IPS DF 19.7 (cell line): ENCODE data around the gene ARF4.

ENCODE experiments used
- DNase-seq: peaks from one replicate; pipeline ENCODE4 v3.0.0-alpha.2; 2013; ENCODE audit warnings: low read depth, low spot score

Gene ARF4

DNA sequence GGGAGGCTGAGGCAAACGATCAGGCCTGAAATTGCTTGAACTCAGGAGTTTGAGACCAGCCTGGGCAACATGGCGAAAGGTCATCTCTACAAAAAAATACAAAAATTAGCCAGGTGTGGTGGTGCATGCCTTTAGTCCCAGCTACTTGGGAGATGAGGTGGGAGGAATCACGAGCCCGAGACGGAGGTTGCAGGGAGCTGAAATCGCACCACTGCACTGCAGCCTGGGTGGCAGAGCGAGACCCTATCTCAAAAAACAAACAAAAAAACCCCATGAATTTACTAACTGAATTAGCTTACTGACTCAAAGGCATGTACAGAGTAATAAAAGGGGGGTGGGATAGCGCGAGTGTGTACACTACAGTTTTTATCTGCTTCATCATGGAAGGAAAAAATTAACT is 19.3 kb downstream of the ARF4 start:
- DNase-seq = no peak

DNA sequence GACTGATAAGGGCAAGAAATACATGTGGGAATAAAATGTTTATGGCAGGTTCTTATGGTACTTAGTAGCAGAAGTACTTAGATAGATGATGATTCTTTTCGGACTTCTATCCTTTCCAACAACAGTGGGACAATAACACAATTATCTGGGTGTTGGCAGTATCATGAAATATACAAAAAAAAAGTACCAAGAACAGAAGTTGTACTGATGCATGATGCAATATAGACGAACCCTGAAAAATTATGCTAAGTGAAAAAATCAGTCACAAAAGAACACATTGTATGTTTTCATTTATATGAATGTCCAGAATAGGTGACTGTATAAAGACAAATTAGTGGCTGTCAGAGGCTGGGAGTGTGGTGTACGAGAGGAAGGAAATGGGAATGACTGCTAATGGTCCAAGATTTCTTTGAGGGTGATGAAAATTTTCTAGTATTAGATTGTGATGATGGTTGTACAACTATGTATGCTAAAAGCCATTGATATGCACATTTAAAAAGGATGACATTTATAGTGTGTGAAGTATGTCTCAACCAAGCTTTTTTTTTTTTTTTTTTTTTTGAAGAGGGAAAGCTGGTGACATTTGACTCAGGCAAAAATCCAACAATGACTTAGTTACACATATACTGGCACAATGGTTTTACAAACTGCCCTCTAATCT is 21.0 kb downstream of the ARF4 start:
- DNase-seq = no peak

DNA sequence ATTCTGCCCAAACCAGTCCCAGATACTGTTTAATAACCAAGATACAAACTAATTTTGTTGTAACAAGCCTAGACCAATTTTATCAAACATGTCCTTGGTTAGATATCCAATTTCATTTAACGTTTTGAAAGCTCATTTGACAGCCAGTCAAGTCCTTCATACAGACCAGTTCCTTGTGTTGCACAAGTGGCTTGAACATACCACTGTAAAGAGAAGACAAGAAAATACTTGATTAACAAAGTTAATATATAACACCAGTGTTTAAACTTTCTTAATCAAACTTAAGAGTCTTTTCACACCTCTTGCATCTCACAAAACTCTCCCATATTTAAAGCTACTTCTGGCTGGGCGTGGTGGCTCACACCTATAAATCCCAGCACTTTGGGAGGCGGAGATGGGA is 25.0 kb downstream of the ARF4 start:
- DNase-seq = no peak

DNA sequence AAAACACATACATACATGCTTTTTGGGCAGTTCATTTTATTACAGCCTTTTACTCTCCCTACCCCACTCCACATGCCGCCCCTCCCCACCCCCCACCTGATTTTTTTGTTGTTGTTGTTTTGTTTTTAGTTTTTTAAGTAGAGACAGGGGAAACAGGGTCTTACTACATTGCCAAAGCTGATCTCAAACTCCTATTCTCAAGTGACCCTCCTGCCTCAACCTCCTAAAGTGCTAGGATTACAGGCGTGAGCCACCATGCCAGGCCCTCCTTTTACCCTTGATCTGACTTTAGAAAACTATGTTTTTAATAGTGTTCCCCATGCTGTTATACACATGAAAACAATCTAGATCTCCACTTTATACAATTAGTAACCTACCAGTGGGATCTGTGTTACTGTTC is 26.3 kb downstream of the ARF4 start:
- DNase-seq = no peak

DNA sequence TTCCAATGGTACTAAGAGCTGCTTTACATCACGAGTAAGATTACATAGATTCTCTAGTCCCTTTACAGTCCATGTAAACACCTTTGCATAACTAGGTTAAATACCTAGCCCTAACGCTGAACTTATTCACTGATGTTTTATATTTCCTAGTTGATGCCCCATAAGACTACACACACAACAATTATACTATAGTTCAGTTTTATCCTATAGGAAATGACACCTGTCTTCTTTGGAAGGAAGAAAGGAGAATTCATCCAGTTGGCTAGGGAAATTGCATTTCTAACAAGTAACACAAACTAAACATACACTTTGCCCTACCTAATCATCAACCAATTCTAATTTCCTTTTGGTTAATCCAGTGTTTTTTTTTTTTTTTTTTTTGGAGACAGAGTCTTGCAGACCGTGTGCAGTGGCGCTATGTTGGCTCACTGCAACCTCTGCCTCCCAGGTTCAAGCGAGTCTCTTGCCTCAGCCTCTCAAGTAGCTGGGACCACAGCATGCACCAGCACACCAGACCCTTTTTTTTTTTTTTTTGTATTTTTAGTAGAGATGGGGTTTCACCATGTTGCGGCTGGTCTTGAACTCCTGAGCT is 27.2 kb downstream of the ARF4 start:
- no peak for DNase-seq

DNA sequence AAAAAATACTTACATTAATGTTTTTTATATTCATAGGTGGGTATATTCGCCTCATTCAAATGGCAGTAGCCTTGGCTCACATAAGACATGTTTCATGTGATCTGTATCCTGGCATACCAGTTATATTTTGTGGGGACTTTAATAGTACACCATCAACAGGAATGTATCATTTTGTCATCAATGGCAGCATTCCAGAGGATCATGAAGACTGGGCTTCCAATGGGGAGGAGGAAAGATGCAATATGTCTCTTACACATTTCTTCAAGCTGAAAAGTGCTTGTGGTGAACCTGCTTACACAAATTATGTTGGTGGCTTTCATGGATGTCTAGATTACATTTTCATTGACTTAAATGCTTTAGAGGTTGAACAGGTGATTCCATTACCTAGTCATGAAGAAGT is 37.6 kb downstream of the ARF4 start:
- no peak for DNase-seq

DNA sequence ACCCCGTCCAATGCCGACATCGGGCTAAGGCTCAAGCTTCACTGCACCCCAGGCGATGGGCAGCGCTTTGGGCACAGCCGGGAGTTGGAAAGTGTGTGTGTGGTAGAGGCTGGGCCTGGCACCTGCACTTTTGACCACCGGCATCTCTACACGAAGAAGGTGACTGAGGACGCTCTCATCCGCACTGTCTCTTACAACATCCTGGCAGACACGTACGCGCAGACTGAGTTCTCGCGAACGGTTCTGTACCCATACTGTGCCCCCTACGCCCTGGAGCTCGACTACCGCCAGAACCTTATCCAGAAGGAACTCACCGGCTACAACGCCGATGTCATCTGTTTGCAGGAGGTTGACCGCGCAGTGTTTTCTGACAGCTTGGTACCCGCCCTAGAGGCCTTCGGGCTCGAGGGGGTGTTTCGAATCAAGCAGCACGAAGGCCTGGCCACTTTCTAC is 40.0 kb downstream of the ARF4 start:
- no peak for DNase-seq

DNA sequence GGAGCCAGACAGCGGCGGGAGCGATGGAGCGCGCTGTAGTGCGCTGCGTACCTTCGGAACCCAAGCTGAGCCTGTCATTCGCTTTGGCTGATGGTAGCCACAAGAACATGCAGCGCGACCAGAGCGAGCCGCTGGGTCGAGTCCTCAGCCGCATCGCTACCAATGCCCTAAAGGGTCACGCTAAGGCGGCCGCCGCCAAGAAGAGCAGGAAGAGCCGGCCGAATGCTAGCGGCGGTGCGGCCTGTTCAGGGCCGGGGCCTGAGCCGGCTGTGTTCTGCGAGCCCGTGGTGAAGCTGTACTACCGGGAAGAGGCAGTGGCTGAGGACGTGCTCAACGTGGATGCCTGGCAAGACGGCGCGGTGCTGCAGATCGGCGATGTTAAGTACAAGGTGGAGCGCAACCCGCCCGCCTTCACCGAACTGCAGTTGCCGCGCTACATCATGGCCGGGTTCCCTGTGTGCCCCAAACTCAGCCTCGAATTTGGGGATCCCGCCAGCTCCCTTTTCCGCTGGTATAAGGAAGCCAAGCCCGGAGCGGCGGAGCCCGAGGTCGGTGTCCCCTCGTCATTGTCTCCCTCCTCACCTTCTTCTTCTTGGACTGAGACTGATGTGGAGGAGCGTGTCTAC is 40.6 kb downstream of the ARF4 start:
- no peak for DNase-seq

DNA sequence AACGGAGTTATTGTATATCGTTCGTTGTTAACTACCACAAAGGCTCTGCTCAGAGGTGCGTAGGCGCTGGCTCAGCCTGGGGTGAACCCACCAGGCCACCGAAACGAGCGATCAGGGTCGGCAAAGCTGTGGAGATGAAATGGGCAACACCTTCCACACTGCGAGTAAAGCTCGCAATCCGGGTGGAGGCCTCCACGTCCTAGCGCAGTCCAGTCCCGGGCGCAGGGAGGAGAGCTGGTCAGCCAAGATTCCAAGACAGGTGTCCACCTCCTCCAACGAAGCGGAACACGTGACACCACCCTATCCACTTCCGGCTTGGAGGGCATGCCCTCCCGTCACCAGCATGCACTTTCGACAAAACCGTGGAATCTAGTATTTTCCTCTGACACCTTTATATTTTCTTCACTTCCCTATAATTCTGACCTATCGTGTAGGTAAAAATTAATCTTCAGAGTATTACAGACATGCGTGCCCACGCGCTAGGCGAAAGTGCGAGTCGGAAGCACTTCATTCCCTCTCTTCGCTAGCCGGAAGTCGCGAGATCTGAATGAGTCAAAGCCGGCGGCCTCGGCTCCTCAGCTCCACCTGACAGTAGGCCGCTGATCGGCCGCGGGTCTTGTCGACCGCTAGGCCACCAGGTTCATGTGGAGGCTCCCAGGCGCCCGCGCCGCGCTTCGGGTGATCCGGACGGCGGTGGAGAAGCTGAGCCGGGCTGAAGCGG is 41.2 kb downstream of the ARF4 start, which contains the start of gene PDE12:
TSS of gene PDE12 (plus strand) at position 537 of the 721 bp plus-strand sequence. CDS start at position 643, 106 bp downstream.
- no peak for DNase-seq

DNA sequence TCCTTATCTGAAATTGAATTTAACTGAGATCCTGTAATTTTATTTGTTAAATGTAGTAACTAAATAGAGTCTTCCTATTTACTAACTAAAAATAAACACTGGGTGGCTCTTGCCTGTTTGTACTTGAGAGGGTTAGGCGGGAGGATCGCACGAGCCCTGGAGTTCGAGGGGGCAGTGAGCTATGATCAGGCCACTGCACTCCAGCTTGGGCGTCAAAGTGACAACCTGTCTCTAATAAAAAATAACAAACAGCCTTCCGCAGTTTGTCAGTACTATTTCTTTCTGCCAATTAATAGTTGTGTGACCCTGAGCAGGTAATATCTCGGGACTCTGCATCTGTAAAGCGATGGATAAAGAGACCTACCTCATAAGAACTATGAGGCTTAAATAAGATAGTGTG is 41.8 kb downstream of the ARF4 start:
- DNase-seq = no peak

DNA sequence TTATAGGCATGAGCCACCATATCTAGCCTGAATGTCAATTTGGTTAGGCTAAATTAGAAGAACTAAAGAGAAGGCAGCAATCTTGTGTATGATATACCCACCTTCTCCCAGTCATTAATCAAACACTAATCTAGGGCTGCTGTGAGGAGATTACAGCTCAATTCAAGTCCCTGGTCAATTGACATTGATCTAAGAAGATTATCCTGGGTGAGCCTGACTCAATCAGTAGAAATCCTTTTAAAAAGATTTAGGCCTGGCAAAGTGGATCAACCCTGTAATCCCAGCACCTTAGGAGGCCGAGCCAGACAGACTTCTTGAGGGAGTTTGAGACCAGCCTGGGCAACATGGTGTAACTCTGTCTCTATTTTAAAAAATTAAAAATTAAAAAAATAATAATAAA is 50.5 kb downstream of the ARF4 start:
- no peak for DNase-seq

DNA sequence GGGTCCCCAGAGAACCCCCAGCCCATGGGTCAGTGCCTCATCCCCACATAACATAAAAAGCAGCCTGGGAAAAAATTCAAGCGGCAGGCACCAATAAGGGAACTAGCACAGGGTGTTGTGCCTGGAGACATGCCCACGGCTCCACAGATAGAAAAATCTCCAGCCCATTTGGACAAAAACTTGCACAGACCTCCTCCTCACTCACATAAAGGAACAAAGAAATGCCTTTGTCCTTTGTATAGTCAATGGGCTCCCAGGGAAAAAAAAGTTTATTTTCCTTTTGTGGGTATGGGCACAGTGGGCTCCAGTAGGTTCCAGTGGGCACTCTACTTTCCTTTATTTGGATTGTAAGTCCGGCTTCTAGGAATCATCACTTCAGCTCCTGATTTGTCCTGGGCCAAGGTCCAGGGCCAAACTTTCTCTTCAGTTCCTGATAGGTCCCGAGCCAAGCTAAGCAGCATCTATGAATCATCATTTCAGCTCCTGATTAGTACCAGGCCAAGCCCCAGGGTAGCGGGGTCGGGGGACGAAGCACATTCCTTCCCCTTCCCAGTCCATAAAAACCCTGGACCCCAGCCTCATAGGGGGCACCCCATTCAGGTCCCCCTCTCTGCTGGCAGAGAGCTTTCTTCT is 51.4 kb downstream of the ARF4 start:
- DNase-seq = no peak

DNA sequence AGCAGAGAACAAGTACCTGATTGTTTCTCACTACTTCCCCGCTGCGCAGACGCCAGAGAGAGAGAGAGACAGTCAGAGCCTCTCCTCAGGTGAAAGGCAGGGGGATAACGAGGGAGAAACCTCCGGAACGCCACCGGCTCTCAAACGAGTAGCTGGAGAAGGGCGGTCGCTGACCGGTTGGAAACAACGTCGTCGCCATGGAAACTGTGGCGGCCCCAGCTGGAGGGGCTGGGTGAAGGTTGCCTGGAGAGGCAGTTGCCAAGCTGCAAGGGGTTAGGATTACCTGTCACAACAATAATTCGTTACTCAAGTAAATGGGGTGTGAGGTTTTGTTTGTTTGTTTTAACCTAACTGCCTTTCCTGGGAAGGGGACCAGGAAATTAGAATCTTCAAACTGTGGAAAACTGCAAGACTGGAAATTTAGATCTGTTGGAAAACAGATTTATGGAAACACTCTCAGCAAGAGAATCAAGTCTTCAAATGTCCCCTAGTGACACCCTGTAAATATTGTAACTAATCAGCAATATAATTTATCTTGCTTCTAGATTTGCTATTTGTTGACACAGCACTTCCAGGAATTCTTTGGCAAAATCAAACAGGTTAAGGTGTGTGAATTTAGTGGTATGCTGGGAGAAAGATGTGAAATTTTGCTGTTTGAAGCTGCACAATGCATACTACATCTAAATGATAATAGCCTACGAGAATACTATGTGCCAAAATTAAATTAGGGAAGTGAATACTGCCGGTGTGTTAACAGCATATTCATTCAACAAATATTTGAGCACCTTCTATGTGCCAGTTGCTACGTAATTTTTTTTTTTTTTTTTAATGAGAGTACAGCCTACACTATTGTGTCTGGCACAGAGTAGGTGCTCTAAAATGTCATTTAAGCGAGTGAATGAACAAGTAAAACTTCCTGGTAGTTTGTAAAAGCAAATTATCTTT is 52.7 kb downstream of the ARF4 start, which contains the start of gene DNAH12:
TSS of gene DNAH12 (minus strand) at position 164 of the 945 bp plus-strand sequence. CDS start 1,474 bp downstream, outside the sequence.
- peak; percentile 86 for DNase-seq

DNA sequence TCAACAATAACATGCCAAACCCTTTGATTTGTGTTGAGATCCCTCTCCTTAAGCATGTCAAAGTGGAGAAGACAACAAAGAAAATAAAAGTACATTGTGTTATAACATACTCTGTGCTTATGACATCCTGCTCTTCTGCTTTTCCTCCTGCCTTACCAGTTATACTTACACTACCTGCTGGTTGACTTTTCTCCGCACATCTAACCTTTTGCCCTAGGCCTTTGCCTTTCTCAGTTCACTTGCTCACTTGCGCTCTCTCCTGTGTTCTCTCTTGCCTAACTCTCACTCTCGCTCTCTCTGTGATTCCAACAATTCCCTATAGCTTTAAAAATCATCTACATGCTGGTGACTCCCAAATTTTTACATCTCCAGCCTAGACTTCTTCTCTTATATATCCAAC is 58.7 kb downstream of the ARF4 start:
- DNase-seq = no peak

DNA sequence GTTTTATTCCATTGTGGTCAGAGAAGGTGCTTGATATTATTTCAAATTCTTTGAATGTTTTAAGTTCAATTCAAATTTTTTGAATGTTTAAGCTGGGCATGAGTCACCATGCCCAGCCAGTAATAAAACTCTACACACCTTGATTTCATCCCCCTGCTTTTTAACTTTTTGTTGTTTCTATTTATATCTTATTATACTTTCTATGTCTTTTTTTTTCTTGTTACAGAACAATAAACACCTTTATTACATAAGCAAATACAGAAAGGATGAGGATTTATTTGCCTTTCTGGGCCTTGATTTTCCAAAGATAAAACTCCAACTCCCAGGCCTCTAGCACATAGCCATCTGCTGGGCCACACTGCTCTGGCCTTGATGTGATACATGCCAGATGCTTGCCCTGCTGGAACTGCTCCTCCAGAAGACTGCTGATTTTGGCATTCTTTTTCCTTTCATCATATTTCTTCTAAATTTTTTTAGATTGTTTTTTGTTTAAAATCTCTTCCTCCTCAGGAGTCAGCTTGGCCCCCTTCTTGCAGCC is 67.0 kb downstream of the ARF4 start:
- no peak for DNase-seq
